HG03039 (cell line): ENCODE data around the gene USP20.
"Not testable (repeated sequence)": the region's sequence is repeated elsewhere in the genome, so short reads cannot be mapped to it uniquely, and the experiment has no call there.

Experiments
- ATAC-seq: cut with Tn5 transposase; IDR thresholded peaks from one replicate; pipeline ENCODE4 v1.9.1; 2021; ENCODE audit warnings: mild to moderate bottlenecking, moderate library complexity; ENCODE audit not compliant: unreplicated experiment

Gene USP20

DNA sequence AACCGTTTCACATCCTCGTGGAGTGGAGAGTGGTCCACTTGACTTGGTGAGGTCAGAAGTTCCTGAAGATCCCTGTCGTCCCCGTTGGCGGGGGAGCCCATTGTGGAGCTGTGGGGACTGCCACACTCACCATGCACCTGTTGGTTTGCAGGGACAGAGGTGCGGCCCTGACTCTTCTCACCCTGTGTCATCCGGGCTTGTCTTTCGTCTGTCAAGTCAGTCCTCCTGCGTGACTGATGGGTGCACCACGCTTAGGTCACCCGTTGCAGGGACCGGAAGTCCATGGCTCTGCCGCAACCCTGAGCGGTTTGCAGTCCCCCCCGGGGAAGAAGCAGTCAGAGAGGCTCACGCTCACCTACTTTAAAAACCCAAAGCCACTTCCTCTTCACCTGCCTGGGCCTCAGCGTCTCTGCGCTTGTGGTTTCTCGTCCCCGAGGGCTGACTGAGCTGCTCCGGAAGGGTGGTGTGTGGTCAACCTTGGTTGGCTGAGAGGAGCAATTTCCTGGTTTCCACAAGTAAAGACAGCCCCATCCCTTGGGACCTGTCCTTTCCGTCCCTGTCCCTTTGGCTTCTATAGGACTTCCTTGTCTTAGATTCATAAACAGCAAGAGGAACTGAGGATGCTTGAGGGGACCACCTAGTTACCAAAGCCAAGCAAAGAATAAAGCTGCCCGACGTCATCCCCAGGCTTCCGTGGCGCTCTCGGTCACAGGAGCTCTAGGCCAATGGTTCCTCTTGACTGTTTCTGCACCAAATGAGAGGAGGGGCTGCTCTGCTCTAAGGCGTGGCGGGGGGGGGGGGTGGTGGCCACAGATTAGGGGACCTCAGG, 53.2 kb downstream of the USP20 start:
- ATAC-seq, result peak; percentile 47

DNA sequence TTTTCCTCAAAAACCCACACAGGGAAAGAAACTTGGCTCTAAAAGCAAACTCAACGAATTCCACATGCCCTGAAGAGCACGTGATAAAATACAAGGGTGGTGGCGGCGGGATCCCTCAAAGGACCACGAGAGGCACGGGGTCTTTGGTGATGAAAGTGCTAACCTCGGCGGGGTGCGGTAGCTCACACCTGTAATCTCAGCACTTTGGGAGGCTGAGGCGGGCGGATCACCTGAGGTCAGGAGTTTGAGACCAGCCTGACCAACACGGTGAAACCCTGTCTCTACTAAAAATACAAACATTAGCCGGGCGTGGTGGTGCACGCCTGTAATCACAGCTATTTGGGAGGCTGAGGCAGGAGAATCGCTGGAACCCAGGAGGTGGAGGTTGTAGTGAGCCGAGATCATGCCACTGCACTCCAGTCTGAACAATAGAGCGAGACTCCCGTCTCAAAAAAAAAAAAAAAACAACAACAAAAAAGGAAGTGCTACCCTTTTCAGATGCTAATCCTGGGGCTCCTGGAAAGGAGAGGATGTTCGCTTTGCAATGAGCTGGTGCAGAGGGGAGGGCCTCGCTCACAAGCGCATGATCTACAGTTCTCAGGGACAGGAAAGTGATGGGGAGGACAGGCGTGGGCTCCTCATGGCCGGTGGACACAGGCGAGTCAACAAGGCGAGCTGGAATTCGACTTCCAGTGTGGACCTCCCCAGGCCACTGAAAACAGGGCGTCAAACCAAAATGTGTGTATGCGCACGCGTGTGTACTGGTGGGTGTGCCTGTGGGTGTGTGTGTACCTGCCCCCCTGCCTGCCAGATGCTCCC, 54.1 kb downstream of the USP20 start:
- ATAC-seq, result no peak

DNA sequence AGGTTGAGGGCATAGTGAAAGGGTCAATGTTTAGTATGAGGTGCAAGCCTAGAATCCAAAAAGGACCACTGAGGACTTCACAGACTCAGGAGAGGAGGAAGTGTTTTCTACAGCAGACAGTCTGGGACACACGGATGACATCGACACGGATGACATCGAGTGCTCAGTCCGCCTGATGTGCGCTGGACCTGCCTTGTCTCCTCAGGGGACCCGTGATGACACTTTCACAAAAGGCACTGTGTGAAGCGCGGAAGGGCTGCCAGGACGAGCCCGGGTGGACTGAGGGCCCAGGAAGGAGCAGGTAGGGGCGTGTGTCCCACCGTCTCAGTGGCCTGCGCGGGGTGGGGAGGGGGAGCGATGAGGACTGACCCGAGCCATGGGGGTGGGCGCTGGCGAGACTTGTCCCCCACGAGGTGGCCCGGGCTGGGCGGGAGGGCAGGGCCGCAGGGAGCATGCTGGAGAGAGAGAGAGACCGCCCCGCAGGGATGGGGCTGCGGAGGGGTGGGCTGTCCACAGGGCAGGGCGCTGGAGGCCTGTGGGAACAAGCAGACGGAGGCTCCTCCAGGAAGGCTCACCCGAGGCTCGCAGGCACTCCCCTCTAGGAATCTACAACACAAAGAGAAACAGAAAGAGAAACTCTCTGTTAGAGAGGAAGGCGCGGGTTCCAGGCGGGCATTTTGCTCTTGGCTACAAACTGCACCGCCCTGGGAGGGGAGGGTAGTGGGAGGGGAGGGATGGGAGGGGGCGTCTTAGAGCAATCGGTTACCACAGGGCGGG, 54.9 kb downstream of the USP20 start:
- ATAC-seq, result no peak

DNA sequence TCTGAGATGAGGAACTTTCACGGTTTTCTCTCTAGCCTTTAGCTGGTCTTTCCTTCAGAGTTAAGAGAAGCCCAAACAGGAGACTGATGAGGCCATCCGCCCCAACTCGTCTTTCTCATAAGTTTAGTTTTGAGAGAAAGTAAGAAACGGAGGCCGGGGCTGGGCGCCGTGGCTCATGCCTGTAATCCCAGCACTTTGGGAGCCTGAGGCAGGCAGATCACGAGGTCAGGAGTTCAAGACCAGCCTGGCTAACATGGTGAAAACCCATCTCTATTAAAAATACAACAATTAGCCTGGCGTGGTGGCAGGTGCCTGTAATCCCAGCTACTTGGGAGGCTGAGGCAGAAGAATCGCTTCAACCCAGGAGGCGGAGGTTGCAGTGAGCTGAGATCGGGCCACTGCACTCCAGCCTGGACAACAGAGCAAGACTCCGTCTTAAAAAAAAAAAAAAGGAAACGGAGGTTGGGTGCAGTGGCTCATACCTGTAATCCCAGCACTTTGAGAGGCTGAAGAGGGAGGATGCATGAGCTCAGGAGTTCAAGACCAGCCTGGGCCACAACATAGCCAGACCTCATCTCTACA, 55.6 kb downstream of the USP20 start:
- not testable (repeated sequence) for ATAC-seq

DNA sequence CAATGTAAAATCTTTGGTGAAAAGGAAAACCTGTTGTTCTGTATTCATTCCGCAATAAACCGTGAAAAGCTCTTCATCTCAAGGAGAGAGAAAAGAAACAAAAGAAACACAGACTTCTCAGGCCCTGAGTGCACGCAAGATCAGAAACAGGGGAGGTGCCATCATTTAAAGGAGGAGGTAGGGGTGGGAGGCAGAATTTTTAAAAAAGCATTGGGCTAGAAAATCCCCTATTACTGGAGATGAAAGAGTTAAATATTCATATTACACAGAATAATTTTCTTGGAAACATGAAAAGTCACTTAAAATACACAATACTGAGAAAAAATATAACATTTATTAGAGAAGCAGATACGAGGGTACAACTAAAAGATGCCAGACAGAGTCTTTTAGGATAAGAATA, 56.3 kb downstream of the USP20 start:
- no peak for ATAC-seq

DNA sequence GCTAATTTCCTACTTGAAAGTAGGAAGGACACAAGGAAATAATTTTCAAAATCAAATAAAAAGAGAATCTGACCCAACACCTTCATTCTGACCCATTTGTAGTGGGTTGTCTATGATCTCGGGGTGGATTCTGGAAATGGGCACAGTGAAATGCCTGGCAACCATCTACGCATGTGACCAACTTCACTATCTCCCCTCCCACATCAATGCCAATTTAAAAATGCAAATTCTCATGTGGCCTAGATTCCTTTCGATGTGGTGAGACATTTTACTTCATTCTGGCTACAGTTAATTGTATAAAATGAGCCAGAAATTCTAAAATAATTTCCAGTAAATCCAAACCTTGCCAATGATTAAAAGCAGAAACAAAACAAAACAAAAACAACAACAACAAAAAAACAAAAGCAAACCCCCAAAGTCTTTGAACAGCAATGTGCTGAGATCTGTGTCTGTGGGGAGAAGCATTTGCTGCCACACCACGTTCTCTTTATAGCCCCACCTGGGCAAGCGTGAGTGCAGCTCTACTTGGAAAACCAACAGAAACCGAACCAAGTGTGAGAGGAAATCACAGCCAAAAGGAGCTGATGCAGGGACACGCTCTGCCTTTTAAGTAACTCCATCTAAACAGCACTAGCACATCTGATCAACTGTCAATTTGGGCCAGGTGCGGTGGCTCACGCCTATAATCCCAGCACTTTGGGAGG, 59.0 kb downstream of the USP20 start:
- ATAC-seq, result no peak

DNA sequence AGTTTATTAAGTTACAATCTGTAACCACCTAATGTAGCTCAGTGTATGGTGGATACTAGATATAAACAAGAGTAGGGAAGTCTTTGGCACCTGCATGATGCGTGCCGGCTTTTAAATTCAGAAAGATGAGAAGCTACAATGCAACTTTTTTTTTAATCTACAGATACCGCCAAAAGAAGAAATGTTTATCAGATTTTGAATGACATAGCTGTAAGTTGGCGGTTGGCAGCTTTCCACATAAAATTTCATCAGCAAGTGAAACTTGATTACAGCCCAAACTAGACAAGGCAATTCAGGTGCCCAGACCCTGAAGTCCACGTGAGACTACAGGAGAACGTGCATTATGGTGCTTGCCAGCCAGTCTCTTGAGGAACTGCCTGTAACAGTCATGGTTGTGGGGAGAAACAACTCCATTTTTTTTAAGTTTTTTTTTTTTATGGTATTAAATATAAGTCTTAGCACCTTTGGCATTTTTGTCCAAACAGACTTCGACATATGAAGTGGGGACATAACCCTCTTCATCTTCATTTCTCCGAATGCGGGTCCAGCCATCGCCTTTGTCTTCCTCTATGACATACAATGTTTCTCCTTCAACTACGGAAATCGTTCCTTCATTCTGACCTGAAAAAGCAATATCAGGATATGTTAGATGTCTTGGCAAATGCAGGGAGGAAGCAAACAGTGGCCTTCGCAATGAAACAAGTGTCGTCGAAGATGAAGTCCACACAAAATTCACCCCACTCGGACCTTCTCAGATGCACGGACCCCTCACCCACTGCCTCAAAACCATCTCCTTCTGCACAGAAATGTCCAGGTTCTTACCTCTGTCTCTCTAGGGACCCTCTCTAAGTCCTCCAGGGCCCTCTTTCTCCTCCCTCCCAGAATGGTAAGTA, 60.4 kb downstream of the USP20 start:
- ATAC-seq, result no peak

DNA sequence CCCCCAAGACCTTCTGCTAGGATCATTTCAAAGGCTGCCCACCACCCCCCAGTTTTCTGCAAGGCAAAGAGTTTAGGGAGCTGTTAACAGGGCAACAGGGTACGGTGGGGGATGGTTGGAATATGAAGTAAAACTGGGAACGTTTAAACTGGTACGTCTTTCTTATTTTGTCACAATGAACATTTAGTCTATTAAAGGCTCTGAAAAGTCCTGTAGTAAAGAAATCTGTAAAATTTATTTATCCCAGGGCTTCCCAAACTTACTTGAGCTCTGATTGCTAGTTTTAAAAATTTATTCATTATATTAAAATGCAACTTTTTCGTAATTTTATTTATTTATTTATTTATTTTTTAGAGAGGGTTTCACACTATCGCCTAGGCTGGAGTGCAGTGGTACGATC, 62.0 kb downstream of the USP20 start:
- ATAC-seq, result no peak

DNA sequence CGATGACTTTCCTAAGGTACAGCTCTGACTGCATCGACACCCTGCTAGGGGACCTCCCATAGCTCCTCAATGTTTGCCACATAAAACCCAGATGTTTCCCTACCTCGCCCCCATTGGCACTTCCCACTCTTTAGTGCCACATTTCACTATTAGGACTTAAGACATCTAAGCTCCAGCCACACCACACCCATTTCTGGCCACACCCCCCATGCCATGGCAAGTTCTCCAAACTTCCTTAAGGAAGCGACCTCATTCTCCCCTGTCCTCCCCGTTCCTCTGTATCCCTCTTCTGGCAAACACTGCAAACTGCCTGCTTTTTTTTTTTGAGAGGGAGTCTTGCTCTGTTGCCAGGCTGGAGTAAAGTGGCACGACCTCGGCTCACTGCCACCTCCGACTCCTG, 62.9 kb downstream of the USP20 start:
- ATAC-seq, result no peak

DNA sequence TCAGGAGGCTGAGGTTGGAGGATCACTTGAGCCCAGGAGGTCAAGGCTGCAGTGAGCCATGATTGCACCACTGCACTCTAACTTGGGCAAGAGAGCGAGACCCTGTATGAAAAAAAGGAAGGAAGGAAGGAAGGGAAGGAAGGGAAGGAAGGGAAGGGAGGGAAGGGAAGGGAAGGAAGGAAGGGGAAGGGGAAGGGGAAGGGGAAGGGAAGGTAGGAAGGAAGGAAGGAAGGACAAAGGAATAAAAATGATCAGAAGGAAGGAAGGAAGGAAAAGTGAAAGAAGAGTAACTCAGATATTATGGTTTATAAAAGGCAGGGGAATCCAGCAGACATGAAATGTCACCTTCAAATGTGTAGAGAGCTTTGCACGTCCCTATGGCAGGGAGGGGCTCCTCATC, 64.4 kb downstream of the USP20 start:
- no peak for ATAC-seq

DNA sequence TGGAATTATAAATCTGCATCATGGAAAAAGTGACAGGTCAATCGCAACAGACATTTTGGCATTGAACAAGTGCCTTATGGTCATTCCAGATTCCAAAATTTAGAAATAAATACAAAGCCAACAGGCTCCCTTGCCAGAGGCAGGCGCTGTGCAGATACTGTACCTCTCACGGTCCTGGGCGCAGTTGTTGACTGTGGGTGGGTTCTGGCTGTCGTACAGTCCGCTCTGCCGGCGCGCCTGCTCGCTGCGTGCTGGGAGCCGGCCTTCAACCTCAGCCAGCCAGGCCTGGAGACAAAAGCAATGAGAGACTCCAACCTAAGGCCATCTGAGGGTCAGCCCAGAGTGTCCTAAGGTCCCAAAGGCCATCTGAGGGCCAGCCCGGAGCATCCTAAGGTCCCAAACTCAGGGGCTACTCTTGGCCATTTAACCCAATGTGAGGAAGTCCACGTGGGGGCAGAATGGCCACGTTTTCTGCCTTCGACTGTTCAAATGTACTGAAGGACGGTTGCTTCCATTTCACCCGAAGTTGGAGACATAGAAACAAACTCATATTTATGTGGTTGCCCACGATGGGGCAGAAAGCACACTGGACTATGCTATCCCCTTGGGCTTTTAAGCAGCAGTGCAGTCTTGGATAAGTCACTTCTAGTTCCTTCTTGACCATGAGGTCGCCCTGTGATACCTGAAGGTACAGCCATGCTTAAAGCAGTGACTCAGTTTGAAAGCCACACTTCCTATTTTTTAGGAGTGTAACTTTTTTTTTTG, 65.2 kb downstream of the USP20 start:
- peak; percentile 62 for ATAC-seq

DNA sequence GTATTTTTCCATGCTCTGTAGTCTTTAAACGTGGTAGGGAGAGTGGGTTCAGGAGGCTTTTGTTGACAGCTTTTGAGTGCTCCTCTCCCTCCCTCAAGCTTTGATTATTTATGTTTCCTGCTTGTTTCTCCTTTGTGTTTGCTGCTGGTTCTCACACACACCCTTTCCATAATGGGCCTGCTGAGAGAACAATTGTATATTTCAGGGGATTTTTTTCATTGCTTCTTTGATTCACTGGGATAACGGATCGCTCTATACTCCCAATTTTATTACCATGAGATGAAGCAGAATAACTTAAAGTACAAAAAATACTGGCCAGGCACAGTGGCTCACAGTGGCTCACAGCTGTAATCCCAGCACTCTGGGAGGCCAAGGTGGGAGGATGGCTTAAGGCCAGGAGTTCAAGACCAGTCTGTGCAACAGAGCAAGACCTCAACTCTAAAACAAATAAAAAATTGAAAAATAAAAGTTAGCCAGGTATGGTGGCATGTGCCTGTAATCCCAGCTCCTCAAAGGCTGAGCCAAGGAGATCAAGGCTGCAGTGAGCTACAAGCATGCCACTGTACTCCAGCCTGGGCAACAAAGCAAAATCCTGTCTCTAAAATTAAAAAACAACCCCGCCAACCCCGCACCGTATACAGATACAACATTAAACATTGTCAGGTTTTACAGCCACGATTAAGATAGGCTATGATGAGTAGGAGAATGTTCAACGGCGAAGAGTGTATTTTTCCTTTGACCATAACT, 66.9 kb downstream of the USP20 start:
- ATAC-seq, result no peak

DNA sequence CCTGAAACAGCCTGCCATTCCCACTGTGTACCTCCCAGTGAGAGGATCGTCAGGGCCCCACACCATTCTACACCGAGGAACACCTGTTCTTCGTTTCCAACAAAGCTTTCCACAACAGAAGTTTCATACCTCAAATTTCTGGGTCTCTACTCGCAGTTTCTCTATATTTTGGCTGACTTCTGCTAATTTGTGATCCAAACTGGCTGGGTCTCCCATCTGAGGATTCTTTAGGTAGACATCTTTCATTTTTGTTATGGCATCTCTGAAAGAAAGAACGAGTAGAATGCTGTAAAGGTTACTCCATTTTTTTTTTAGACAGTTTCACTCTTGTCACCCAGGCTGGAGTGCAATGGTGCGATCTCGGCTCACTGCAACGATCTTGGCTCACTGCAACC, 67.5 kb downstream of the USP20 start:
- ATAC-seq, result no peak

DNA sequence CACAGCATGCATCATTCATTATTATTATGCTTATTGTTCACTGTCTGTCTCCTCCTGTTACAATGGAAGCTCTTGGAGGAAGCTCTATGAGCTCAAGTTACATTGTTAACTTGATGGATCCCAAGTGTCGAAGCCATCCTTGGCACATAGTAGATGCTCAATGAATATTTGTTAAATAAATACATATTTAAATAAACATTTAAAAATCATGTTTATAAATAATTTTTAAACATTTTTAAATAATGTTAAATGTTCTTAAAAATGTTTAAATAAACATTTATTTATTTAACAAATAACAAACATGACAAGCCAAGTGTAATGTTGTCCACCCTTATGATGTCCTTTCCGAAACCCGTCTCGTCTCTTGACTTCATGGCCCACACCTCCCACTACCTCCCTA, 69.5 kb downstream of the USP20 start:
- no peak for ATAC-seq

DNA sequence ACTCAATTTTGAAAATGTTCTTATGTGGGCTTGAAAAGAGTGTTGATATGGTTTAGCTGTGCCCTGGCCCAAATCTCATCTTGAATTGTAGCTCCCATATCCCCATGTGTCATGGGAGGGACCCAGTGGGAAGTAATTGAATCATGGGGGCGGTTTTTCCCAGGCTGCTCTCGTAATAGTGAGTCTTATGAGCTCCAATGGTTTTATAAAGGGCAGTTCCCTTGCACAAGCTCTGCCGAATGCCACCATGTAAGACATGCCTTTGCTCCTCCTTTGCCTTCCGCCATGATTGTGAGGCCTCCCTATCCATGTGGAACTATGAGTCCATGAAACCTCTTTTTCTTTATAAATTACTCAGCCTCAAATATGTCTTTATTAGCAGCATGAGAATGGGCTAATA, 71.0 kb downstream of the USP20 start:
- no peak for ATAC-seq

DNA sequence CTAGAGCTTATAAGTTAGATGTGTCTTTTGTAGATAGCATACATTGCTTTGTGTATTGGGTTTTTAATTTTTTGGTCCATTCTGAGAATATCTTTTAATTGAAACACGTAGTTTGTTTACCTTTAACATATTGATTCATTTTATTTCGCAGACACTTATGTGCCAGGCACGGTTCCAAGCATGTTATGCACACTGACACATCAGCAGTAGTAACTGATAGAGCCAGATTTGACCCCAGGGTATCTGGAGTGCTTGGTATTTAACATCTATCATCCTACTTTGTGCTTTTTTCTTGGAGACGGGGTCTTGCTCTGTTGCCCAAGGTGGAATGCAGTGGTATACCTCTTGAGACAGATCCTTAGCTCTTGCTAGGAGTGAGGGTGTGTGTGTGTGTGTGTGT, 71.9 kb downstream of the USP20 start:
- no peak for ATAC-seq

DNA sequence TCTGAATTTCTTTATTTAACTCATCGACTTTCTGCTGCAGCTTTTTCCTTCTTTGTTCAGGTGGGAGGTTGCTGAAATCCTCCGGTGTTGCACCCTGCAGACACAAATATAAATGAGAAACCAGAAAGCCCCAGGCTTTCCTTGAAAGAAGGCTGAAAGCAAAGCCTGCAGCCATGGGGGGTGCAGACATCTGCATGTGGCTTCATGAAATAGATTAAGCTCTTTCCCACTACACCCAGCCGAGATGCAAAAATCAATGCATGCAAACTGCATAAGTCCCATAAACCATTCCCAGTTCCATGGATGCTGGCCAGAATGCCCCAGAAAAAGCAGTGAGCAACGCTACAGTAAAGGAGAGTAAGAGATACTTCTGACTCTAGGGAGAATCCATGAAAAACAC, 73.6 kb downstream of the USP20 start:
- no peak for ATAC-seq

DNA sequence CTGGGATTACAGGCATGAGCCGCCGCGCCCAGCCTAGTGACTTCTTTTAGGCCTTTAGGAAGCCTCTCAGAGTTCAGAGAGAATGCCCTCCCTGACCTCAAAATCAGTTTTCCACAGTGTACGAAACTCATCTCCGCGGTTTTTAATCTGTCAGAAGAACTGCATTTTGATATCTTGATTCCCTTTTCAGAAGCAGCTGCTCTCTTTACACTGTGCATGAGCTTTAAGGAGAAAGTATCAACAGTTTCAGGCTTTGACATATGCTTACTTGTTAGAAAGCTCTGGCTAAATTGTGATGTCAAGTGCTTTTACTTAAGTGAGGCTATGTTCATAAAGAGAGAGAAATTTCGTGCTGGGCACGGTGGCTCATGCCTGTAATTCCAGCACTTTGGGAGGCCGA, 74.6 kb downstream of the USP20 start:
- no peak for ATAC-seq
